Endothelial cell of umbilical vein (primary cell): ENCODE results near the gene GOLGA3. TPM values are rescaled to one million over a fixed set of nuclear protein-coding genes. Genes with fewer than 3 reads are reported as not detected.

ENCODE experiments used
- BruUV-seq: library from RNA; stranded (reverse); fragments of 400-500 nt; replicated peaks from 2 replicates; lab custom pipeline; 2021; lab: Mats Ljungman, UMichigan
- CTCF ChIA-PET: fragments of 300-600, 350-600 bp; sonication (Branson Sonifier 250); formaldehyde crosslinking; loops from one replicate; lab custom pipeline; 2021; ENCODE audit warnings: antibody characterized with exemption, inconsistent platforms; lab: Charles Lee
- POLR2A ChIA-PET: fragments of 300-600, 350-600 bp; sonication (Branson Sonifier 250); formaldehyde crosslinking; loops from one replicate; lab custom pipeline; 2021; ENCODE audit warnings: antibody characterized with exemption, inconsistent platforms; lab: Charles Lee
- DNase-seq: peaks from one replicate; pipeline ENCODE4 v3.0.0-alpha.2; 2011; ENCODE audit warnings: low read depth, low spot score
- FAIRE-seq: peaks from 2 replicates; lab custom pipeline; 2011; peaks lifted over from hg19 to GRCh38; lab: Jason Lieb, UNC
- H2AFZ ChIP-seq: 2 replicates; pipeline ENCODE4 v1.6.0; 2012; ENCODE audit warnings: low read depth, low read length, control low read depth, inconsistent platforms
- H3K27ac ChIP-seq: 2 replicates; pipeline ENCODE4 v1.5.1; 2011; ENCODE audit warnings: low read depth, mild to moderate bottlenecking, control low read depth, low read length, moderate library complexity; ENCODE audit not compliant: insufficient read depth
- H3K27me3 ChIP-seq, 2 experiments: 2 replicates each; pipeline versions ENCODE4 v1.6.0 to v1.6.1; 2011; ENCODE audit warnings: low read length in 2 of 2, mixed read lengths in 1 of 2; ENCODE audit not compliant: control insufficient read depth in 2 of 2, insufficient read depth in 2 of 2
- H3K36me3 ChIP-seq, 2 experiments: 2 replicates in 1 of 2; 3 replicates in 1 of 2; pipeline ENCODE4 v1.5.1; 2011; ENCODE audit warnings: low read length in 2 of 2, mild to moderate bottlenecking in 1 of 2, moderate library complexity in 1 of 2; ENCODE audit not compliant: control insufficient read depth in 2 of 2, insufficient read depth in 2 of 2; ENCODE audit errors: extremely low read depth in 1 of 2
- H3K4me1 ChIP-seq: 3 replicates; pipeline ENCODE4 v1.5.1; 2011; ENCODE audit warnings: mild to moderate bottlenecking, low read length; ENCODE audit not compliant: control insufficient read depth, insufficient read depth; ENCODE audit errors: extremely low read depth
- H3K4me2 ChIP-seq: 2 replicates; pipeline ENCODE4 v1.6.1; 2011; ENCODE audit warnings: low read length, control low read depth, mixed read lengths; ENCODE audit not compliant: insufficient read depth
- H3K4me3 ChIP-seq, 3 experiments: fragments of 200-600 bp in 1 of 3; sonication (generic), shearing (Covaris generic) in 1 of 3; replicated peaks in 1 of 3; 2 replicates each; pipeline ENCODE4 v1.5.1; 2011 to 2016; ENCODE audit warnings: control low read depth in 3 of 3, low read length in 3 of 3, mild to moderate bottlenecking in 2 of 3, inconsistent platforms in 1 of 3, low read depth in 1 of 3, moderate library complexity in 1 of 3; ENCODE audit not compliant: insufficient read depth in 1 of 3
- H3K79me2 ChIP-seq: 2 replicates; pipeline ENCODE4 v1.6.0; 2012; ENCODE audit warnings: low read length, inconsistent platforms; ENCODE audit not compliant: control insufficient read depth, insufficient read depth
- H3K9ac ChIP-seq: replicated peaks from 2 replicates; pipeline ENCODE3; 2011; ENCODE audit warnings: low read length, control low read depth; ENCODE audit not compliant: insufficient read depth; ENCODE audit errors: extremely low read depth
- H3K9me1 ChIP-seq: replicated peaks from 3 replicates; pipeline ENCODE4 v1.6.0; 2011; ENCODE audit warnings: mild to moderate bottlenecking, low read length; ENCODE audit not compliant: control insufficient read depth, insufficient read depth; ENCODE audit errors: extremely low read depth
- H3K9me3 ChIP-seq: replicated peaks from 2 replicates; pipeline ENCODE4 v1.5.1; 2012; ENCODE audit warnings: low read length, inconsistent platforms; ENCODE audit not compliant: control insufficient read depth, insufficient read depth
- H4K20me1 ChIP-seq: replicated peaks from 2 replicates; pipeline ENCODE3; 2011; ENCODE audit warnings: mild to moderate bottlenecking, low read length; ENCODE audit not compliant: control insufficient read depth, insufficient read depth; ENCODE audit errors: extremely low read depth
- EZH2 ChIP-seq: IDR thresholded peaks from 2 replicates; pipeline ENCODE4 v1.6.1; 2012; ENCODE audit warnings: borderline replicate concordance, low read depth, mild to moderate bottlenecking, moderate library complexity, low read length, inconsistent platforms; ENCODE audit not compliant: severe bottlenecking
- FOS ChIP-seq: IDR thresholded peaks from 2 replicates; pipeline ENCODE4 v1.6.1; 2011; ENCODE audit warnings: mild to moderate bottlenecking, low read length, moderate library complexity, borderline replicate concordance; ENCODE audit not compliant: insufficient read depth
- GATA2 ChIP-seq: IDR thresholded peaks from 2 replicates; pipeline ENCODE4 v1.7.0; 2011; ENCODE audit warnings: low read depth, mild to moderate bottlenecking, moderate library complexity, mixed read lengths, low read length; ENCODE audit not compliant: insufficient read length, insufficient read depth
- JUN ChIP-seq: IDR thresholded peaks from 2 replicates; pipeline ENCODE4 v1.6.1; 2011; ENCODE audit warnings: borderline replicate concordance, low read depth; ENCODE audit not compliant: insufficient read length, insufficient read depth
- MAX ChIP-seq: IDR thresholded peaks from 2 replicates; pipeline ENCODE4 v1.6.1; 2011; ENCODE audit not compliant: insufficient read depth, insufficient read length
- MYC ChIP-seq: IDR thresholded peaks from one replicate; pipeline ENCODE4 v1.6.1; 2011; ENCODE audit warnings: mild to moderate bottlenecking, low read depth, low read length
- POLR2A ChIP-seq: IDR thresholded peaks from 2 replicates; pipeline ENCODE4 v1.6.1; 2012; ENCODE audit warnings: low read depth, mild to moderate bottlenecking, control low read depth, low read length
- POLR2AphosphoS5 ChIP-seq: IDR thresholded peaks from 2 replicates; pipeline ENCODE4 v1.6.1; 2012; ENCODE audit warnings: low read depth, mild to moderate bottlenecking, control low read depth, low read length, moderate library complexity; ENCODE audit not compliant: insufficient read depth
- dilution Hi-C: fragments of 300-500 bp; cut with MboI; formaldehyde crosslinking; loops from one replicate; pipeline ENCODE4 v1.15.0; 2019; ENCODE audit warnings: low sequenced_read_pairs; ENCODE audit not compliant: extremely low pct_ligation_motif_present
- intact Hi-C: fragments of 100-400 bp; cut with micrococcal nuclease; formaldehyde crosslinking; loops from one replicate; pipeline ENCODE4 v1.10.0; 2022
- polyA plus RNA-seq, 4 experiments: library from polyadenylated mRNA; depleted of rRNA in 3 of 4; stranded (reverse) in 3 of 4; unstranded in 1 of 4; fragments of >200 nt; gene quantifications; 2 replicates each; pipeline versions ENCODE4 v1.2.1 to v1.2.3, GENCODE V29; 2011 to 2012; ENCODE audit warnings: missing spikeins in 1 of 4
- total RNA-seq: library from RNA; stranded (reverse); gene quantifications from 2 replicates; pipeline ENCODE4 v1.2.3, GENCODE V29; 2021
- TF ChIP-seq, protein P1 (sequence below), 2 donors: IDR thresholded peaks; 1 replicate in 1 of 2; 2 replicates in 1 of 2; pipeline ENCODE4 v1.5.1; 2011; ENCODE audit warnings: low read length in 2 of 2, mild to moderate bottlenecking in 2 of 2, moderate library complexity in 2 of 2, control low read depth in 1 of 2, inconsistent platforms in 1 of 2, low read depth in 1 of 2; ENCODE audit not compliant: insufficient read depth in 1 of 2; ENCODE audit errors: extremely low read depth in 1 of 2

Gene GOLGA3
- total and polyA plus RNA-seq, 2 donors (not counting 3 experiments of a cell fraction or from before 2014, with no cell fraction given), result 18.4 to 86.0 TPM

- H3K79me2 ChIP-seq, result peaks cover 22% of the 10 kb centered on the region
- no peaks in the 10 kb centered on the region for H3K9me1 ChIP-seq
- H2AFZ ChIP-seq, result no peak overlapping the region
- H4K20me1 ChIP-seq, result no peaks in the 10 kb centered on the region
- H3K4me3 ChIP-seq, result no peak overlapping the region
- ChIA-PET POLR2A (no interaction called here), CTCF (no interaction called here)
- no peaks in the 10 kb centered on the region for H3K4me1 ChIP-seq
- H3K27ac ChIP-seq, result no peak overlapping the region
- BruUV-seq, result no TSS peak
- H3K27me3 ChIP-seq, result no peaks in the 10 kb centered on the region
- H3K4me2 ChIP-seq, result no peak overlapping the region
- peaks cover 21 to 58% of the 10 kb centered on the region in 2 experiments for H3K36me3 ChIP-seq
- no peak overlapping the region for H3K9ac ChIP-seq
- no peak for TF ChIP-seq JUN
- no peak for TF ChIP-seq POLR2AphosphoS5
- no peak for TF ChIP-seq FOS
- no peak for TF ChIP-seq GATA2
- no peak for TF ChIP-seq MAX
- TF ChIP-seq, protein P1, sequence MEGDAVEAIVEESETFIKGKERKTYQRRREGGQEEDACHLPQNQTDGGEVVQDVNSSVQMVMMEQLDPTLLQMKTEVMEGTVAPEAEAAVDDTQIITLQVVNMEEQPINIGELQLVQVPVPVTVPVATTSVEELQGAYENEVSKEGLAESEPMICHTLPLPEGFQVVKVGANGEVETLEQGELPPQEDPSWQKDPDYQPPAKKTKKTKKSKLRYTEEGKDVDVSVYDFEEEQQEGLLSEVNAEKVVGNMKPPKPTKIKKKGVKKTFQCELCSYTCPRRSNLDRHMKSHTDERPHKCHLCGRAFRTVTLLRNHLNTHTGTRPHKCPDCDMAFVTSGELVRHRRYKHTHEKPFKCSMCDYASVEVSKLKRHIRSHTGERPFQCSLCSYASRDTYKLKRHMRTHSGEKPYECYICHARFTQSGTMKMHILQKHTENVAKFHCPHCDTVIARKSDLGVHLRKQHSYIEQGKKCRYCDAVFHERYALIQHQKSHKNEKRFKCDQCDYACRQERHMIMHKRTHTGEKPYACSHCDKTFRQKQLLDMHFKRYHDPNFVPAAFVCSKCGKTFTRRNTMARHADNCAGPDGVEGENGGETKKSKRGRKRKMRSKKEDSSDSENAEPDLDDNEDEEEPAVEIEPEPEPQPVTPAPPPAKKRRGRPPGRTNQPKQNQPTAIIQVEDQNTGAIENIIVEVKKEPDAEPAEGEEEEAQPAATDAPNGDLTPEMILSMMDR (IDR thresholded peaks at IDR 0.05; ENCODE audit: extremely low read depth in 1 of 2, insufficient read depth in 1 of 2, low read depth in 1 of 2, low read length in 2 of 2), result no peak
- no peak for TF ChIP-seq MYC
- TF ChIP-seq EZH2, result no peak
- no peak for TF ChIP-seq POLR2A
- FAIRE-seq (no peak), DNase-seq (no peak)
- dilution Hi-C loops, result no loop called here
- H3K9me3 ChIP-seq, result no peaks in the 10 kb centered on the region
- intact Hi-C loops, result no loop called here
These were observed 24.8 kb downstream of the GOLGA3 start for GRCh38 chr12:132803888-132804287.
